Endothelial cell of umbilical vein (primary cell): ENCODE data around the gene DOCK4. TPM values are rescaled to one million over a fixed set of nuclear protein-coding genes. Genes with fewer than 3 reads are reported as not detected.

ENCODE experiments used
- BruUV-seq: library from RNA; stranded (reverse); fragments of 400-500 nt; replicated peaks from 2 replicates; lab custom pipeline; 2021; lab: Mats Ljungman, UMichigan
- CTCF ChIA-PET: fragments of 300-600, 350-600 bp; sonication (Branson Sonifier 250); formaldehyde crosslinking; loops from one replicate; lab custom pipeline; 2021; ENCODE audit warnings: antibody characterized with exemption, inconsistent platforms; lab: Charles Lee
- POLR2A ChIA-PET: fragments of 300-600, 350-600 bp; sonication (Branson Sonifier 250); formaldehyde crosslinking; loops from one replicate; lab custom pipeline; 2021; ENCODE audit warnings: antibody characterized with exemption, inconsistent platforms; lab: Charles Lee
- DNase-seq: peaks from one replicate; pipeline ENCODE4 v3.0.0-alpha.2; 2011; ENCODE audit warnings: low read depth, low spot score
- FAIRE-seq: peaks from 2 replicates; lab custom pipeline; 2011; peaks lifted over from hg19 to GRCh38; lab: Jason Lieb, UNC
- H2AFZ ChIP-seq: 2 replicates; pipeline ENCODE4 v1.6.0; 2012; ENCODE audit warnings: low read depth, low read length, control low read depth, inconsistent platforms
- H3K27ac ChIP-seq: 2 replicates; pipeline ENCODE4 v1.5.1; 2011; ENCODE audit warnings: low read depth, mild to moderate bottlenecking, control low read depth, low read length, moderate library complexity; ENCODE audit not compliant: insufficient read depth
- H3K27me3 ChIP-seq, 2 experiments: 2 replicates each; pipeline versions ENCODE4 v1.6.0 to v1.6.1; 2011; ENCODE audit warnings: low read length in 2 of 2, mixed read lengths in 1 of 2; ENCODE audit not compliant: control insufficient read depth in 2 of 2, insufficient read depth in 2 of 2
- H3K36me3 ChIP-seq, 2 experiments: 2 replicates in 1 of 2; 3 replicates in 1 of 2; pipeline ENCODE4 v1.5.1; 2011; ENCODE audit warnings: low read length in 2 of 2, mild to moderate bottlenecking in 1 of 2, moderate library complexity in 1 of 2; ENCODE audit not compliant: control insufficient read depth in 2 of 2, insufficient read depth in 2 of 2; ENCODE audit errors: extremely low read depth in 1 of 2
- H3K4me1 ChIP-seq: 3 replicates; pipeline ENCODE4 v1.5.1; 2011; ENCODE audit warnings: mild to moderate bottlenecking, low read length; ENCODE audit not compliant: control insufficient read depth, insufficient read depth; ENCODE audit errors: extremely low read depth
- H3K4me2 ChIP-seq: 2 replicates; pipeline ENCODE4 v1.6.1; 2011; ENCODE audit warnings: low read length, control low read depth, mixed read lengths; ENCODE audit not compliant: insufficient read depth
- H3K4me3 ChIP-seq, 3 experiments: fragments of 200-600 bp in 1 of 3; sonication (generic), shearing (Covaris generic) in 1 of 3; replicated peaks in 1 of 3; 2 replicates each; pipeline ENCODE4 v1.5.1; 2011 to 2016; ENCODE audit warnings: control low read depth in 3 of 3, low read length in 3 of 3, mild to moderate bottlenecking in 2 of 3, inconsistent platforms in 1 of 3, low read depth in 1 of 3, moderate library complexity in 1 of 3; ENCODE audit not compliant: insufficient read depth in 1 of 3
- H3K79me2 ChIP-seq: 2 replicates; pipeline ENCODE4 v1.6.0; 2012; ENCODE audit warnings: low read length, inconsistent platforms; ENCODE audit not compliant: control insufficient read depth, insufficient read depth
- H3K9ac ChIP-seq: replicated peaks from 2 replicates; pipeline ENCODE3; 2011; ENCODE audit warnings: low read length, control low read depth; ENCODE audit not compliant: insufficient read depth; ENCODE audit errors: extremely low read depth
- H3K9me1 ChIP-seq: replicated peaks from 3 replicates; pipeline ENCODE4 v1.6.0; 2011; ENCODE audit warnings: mild to moderate bottlenecking, low read length; ENCODE audit not compliant: control insufficient read depth, insufficient read depth; ENCODE audit errors: extremely low read depth
- H3K9me3 ChIP-seq: replicated peaks from 2 replicates; pipeline ENCODE4 v1.5.1; 2012; ENCODE audit warnings: low read length, inconsistent platforms; ENCODE audit not compliant: control insufficient read depth, insufficient read depth
- H4K20me1 ChIP-seq: replicated peaks from 2 replicates; pipeline ENCODE3; 2011; ENCODE audit warnings: mild to moderate bottlenecking, low read length; ENCODE audit not compliant: control insufficient read depth, insufficient read depth; ENCODE audit errors: extremely low read depth
- EZH2 ChIP-seq: IDR thresholded peaks from 2 replicates; pipeline ENCODE4 v1.6.1; 2012; ENCODE audit warnings: borderline replicate concordance, low read depth, mild to moderate bottlenecking, moderate library complexity, low read length, inconsistent platforms; ENCODE audit not compliant: severe bottlenecking
- FOS ChIP-seq: IDR thresholded peaks from 2 replicates; pipeline ENCODE4 v1.6.1; 2011; ENCODE audit warnings: mild to moderate bottlenecking, low read length, moderate library complexity, borderline replicate concordance; ENCODE audit not compliant: insufficient read depth
- GATA2 ChIP-seq: IDR thresholded peaks from 2 replicates; pipeline ENCODE4 v1.7.0; 2011; ENCODE audit warnings: low read depth, mild to moderate bottlenecking, moderate library complexity, mixed read lengths, low read length; ENCODE audit not compliant: insufficient read length, insufficient read depth
- JUN ChIP-seq: IDR thresholded peaks from 2 replicates; pipeline ENCODE4 v1.6.1; 2011; ENCODE audit warnings: borderline replicate concordance, low read depth; ENCODE audit not compliant: insufficient read length, insufficient read depth
- MAX ChIP-seq: IDR thresholded peaks from 2 replicates; pipeline ENCODE4 v1.6.1; 2011; ENCODE audit not compliant: insufficient read depth, insufficient read length
- MYC ChIP-seq: IDR thresholded peaks from one replicate; pipeline ENCODE4 v1.6.1; 2011; ENCODE audit warnings: mild to moderate bottlenecking, low read depth, low read length
- POLR2A ChIP-seq: IDR thresholded peaks from 2 replicates; pipeline ENCODE4 v1.6.1; 2012; ENCODE audit warnings: low read depth, mild to moderate bottlenecking, control low read depth, low read length
- POLR2AphosphoS5 ChIP-seq: IDR thresholded peaks from 2 replicates; pipeline ENCODE4 v1.6.1; 2012; ENCODE audit warnings: low read depth, mild to moderate bottlenecking, control low read depth, low read length, moderate library complexity; ENCODE audit not compliant: insufficient read depth
- dilution Hi-C: fragments of 300-500 bp; cut with MboI; formaldehyde crosslinking; loops from one replicate; pipeline ENCODE4 v1.15.0; 2019; ENCODE audit warnings: low sequenced_read_pairs; ENCODE audit not compliant: extremely low pct_ligation_motif_present
- intact Hi-C: fragments of 100-400 bp; cut with micrococcal nuclease; formaldehyde crosslinking; loops from one replicate; pipeline ENCODE4 v1.10.0; 2022
- polyA plus RNA-seq, 4 experiments: library from polyadenylated mRNA; depleted of rRNA in 3 of 4; stranded (reverse) in 3 of 4; unstranded in 1 of 4; fragments of >200 nt; gene quantifications; 2 replicates each; pipeline versions ENCODE4 v1.2.1 to v1.2.3, GENCODE V29; 2011 to 2012; ENCODE audit warnings: missing spikeins in 1 of 4
- total RNA-seq: library from RNA; stranded (reverse); gene quantifications from 2 replicates; pipeline ENCODE4 v1.2.3, GENCODE V29; 2021
- TF ChIP-seq, protein P1 (sequence below), 2 donors: IDR thresholded peaks; 1 replicate in 1 of 2; 2 replicates in 1 of 2; pipeline ENCODE4 v1.5.1; 2011; ENCODE audit warnings: low read length in 2 of 2, mild to moderate bottlenecking in 2 of 2, moderate library complexity in 2 of 2, control low read depth in 1 of 2, inconsistent platforms in 1 of 2, low read depth in 1 of 2; ENCODE audit not compliant: insufficient read depth in 1 of 2; ENCODE audit errors: extremely low read depth in 1 of 2

The DOCK4 gene
- total and polyA plus RNA-seq, 2 donors (not counting 3 experiments of a cell fraction or from before 2014, with no cell fraction given), result 47.4 to 164 TPM

GRCh38 chr7:111727905-111728634, 478.1 kb downstream of the DOCK4 start:
- no peak overlapping the region for H2AFZ ChIP-seq
- POLR2A ChIA-PET, result no interaction called here
- H3K4me1 ChIP-seq, result no peaks in the 10 kb centered on the region
- H3K9ac ChIP-seq, result no peak overlapping the region
- H3K4me3 ChIP-seq, result no peak overlapping the region
- FAIRE-seq (no peak), DNase-seq (no peak)
- CTCF ChIA-PET, result interaction anchor here (1.3 kb wide), 1 partner anchor 8 kb away, joined by 4 read pairs; no protein-coding TSS in a partner anchor
- no peaks in the 10 kb centered on the region for H4K20me1 ChIP-seq
- intact Hi-C loops (no loop called here), dilution Hi-C loops (no loop called here)
- no peak overlapping the region for H3K4me2 ChIP-seq
- no TSS peak for BruUV-seq
- H3K79me2 ChIP-seq, result no peaks in the 10 kb centered on the region
- no peaks in the 10 kb centered on the region for H3K9me1 ChIP-seq
- no peaks in the 10 kb centered on the region for H3K9me3 ChIP-seq
- H3K27me3 ChIP-seq, result no peaks in the 10 kb centered on the region
- peaks cover 23 to 36% of the 10 kb centered on the region in 2 experiments for H3K36me3 ChIP-seq
- TF ChIP-seq EZH2 (no peak), POLR2AphosphoS5 (no peak), JUN (no peak)
- H3K27ac ChIP-seq, result no peak overlapping the region

DNA sequence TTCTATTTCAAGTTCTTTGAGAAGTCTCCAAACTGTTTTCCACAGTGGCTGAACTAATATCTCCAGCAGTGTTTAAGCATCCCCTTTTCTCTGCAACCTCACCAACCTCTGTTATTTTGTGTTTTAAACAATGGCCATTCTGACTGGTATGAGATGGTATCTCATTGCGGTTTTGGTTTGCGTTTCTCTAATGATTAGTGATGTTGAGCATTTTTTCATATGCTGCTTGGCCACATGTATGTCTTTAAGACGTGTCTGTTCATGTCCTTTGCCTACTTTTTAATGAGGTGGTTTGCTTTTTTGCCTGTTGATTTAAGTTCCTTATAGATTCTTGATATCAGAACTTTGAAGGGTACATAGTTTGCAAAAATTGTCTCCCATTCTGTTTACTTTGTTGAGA, 487.3 kb downstream of the DOCK4 start:
- Histone ChIP-seq H4K20me1 (no peaks in the 10 kb centered on the region), H3K4me3 (no peak overlapping the region), H3K4me1 (no peaks in the 10 kb centered on the region), H3K9ac (no peak overlapping the region), H3K27me3 (no peaks in the 10 kb centered on the region), H3K36me3 (no peaks in the 10 kb centered on the region), H3K9me1 (no peaks in the 10 kb centered on the region), H2AFZ (no peak overlapping the region), H3K4me2 (no peak overlapping the region), H3K9me3 (no peaks in the 10 kb centered on the region), H3K27ac (no peak overlapping the region), H3K79me2 (no peaks in the 10 kb centered on the region)
- intact Hi-C loops, result no loop called here
- dilution Hi-C loops, result no loop called here
- TF ChIP-seq GATA2, result no peak
- no peak for TF ChIP-seq MAX
- TF ChIP-seq POLR2AphosphoS5, result no peak
- TF ChIP-seq JUN, result no peak
- TF ChIP-seq POLR2A, result no peak
- no peak for TF ChIP-seq MYC
- TF ChIP-seq FOS, result no peak
- TF ChIP-seq EZH2, result no peak
- TF ChIP-seq, protein P1, sequence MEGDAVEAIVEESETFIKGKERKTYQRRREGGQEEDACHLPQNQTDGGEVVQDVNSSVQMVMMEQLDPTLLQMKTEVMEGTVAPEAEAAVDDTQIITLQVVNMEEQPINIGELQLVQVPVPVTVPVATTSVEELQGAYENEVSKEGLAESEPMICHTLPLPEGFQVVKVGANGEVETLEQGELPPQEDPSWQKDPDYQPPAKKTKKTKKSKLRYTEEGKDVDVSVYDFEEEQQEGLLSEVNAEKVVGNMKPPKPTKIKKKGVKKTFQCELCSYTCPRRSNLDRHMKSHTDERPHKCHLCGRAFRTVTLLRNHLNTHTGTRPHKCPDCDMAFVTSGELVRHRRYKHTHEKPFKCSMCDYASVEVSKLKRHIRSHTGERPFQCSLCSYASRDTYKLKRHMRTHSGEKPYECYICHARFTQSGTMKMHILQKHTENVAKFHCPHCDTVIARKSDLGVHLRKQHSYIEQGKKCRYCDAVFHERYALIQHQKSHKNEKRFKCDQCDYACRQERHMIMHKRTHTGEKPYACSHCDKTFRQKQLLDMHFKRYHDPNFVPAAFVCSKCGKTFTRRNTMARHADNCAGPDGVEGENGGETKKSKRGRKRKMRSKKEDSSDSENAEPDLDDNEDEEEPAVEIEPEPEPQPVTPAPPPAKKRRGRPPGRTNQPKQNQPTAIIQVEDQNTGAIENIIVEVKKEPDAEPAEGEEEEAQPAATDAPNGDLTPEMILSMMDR (IDR thresholded peaks at IDR 0.05; ENCODE audit: extremely low read depth in 1 of 2, insufficient read depth in 1 of 2, low read depth in 1 of 2, low read length in 2 of 2), result no peak
- no peak for FAIRE-seq
- POLR2A ChIA-PET, result no interaction called here
- DNase-seq, result no peak
- CTCF ChIA-PET, result no interaction called here
- BruUV-seq, result no TSS peak
